Stimulated activated CD8-positive, alpha-beta memory T cell treated with anti-CD3 and anti-CD28 coated beads, Interleukin-4, amount 100 ng/mL, for 48 hours (primary cell): ENCODE data around the gene ELAC1.
"Not testable (repeated sequence)": the region's sequence is repeated elsewhere in the genome, so short reads cannot be mapped to it uniquely, and the experiment has no call there.

Experiments
- DNase-seq: peaks from one replicate; pipeline ENCODE4 v3.0.0-alpha.2; 2020

The ELAC1 gene

GRCh38 chr18:50973367-50974126, 5.7 kb downstream of the ELAC1 start:
- DNase-seq, result no peak

GRCh38 chr18:50977037-50977760, 9.4 kb downstream of the ELAC1 start:
- no peak for DNase-seq

GRCh38 chr18:50981381-50981780, 13.5 kb downstream of the ELAC1 start:
- no peak for DNase-seq

- no peak for DNase-seq
These were observed 14.4 kb downstream of the ELAC1 start for GRCh38 chr18:50982086-50982801.

GRCh38 chr18:50982802-50983179, 15.0 kb downstream of the ELAC1 start:
- no peak for DNase-seq

GRCh38 chr18:50986360-50987087, 18.7 kb downstream of the ELAC1 start:
- DNase-seq, result no peak

- no peak for DNase-seq
These were observed 19.4 kb downstream of the ELAC1 start for GRCh38 chr18:50987261-50987660.

GRCh38 chr18:50989711-50990110, 21.9 kb downstream of the ELAC1 start:
- DNase-seq, result no peak

- no peak for DNase-seq
These were observed 24.5 kb downstream of the ELAC1 start for GRCh38 chr18:50992351-50992762.

GRCh38 chr18:50994031-50994430, 26.2 kb downstream of the ELAC1 start:
- no peak for DNase-seq

- not testable (repeated sequence) for DNase-seq
These were observed 35.3 kb downstream of the ELAC1 start for GRCh38 chr18:51003174-51003573.

GRCh38 chr18:51006061-51006818, 38.4 kb downstream of the ELAC1 start:
- no peak for DNase-seq

- no peak for DNase-seq
These were observed 39.3 kb downstream of the ELAC1 start for GRCh38 chr18:51006948-51007789.

- DNase-seq, result no peak
These were observed 39.9 kb downstream of the ELAC1 start for GRCh38 chr18:51007790-51008139.

GRCh38 chr18:51009072-51009471, 41.2 kb downstream of the ELAC1 start:
- DNase-seq, result no peak

- DNase-seq, result no peak
These were observed 42.4 kb downstream of the ELAC1 start for GRCh38 chr18:51010218-51010617.

GRCh38 chr18:51011709-51012108, 43.9 kb downstream of the ELAC1 start:
- no peak for DNase-seq

- no peak for DNase-seq
These were observed 44.6 kb downstream of the ELAC1 start for GRCh38 chr18:51012441-51012840.

- no peak for DNase-seq
These were observed 45.4 kb downstream of the ELAC1 start for GRCh38 chr18:51013259-51013658.

GRCh38 chr18:51017140-51017879, 49.5 kb downstream of the ELAC1 start:
- no peak for DNase-seq

GRCh38 chr18:51020536-51020935, 52.7 kb downstream of the ELAC1 start:
- DNase-seq, result no peak
